GM18505 (cell line): ENCODE measurements around the gene LOXL1.
"Not testable (repeated sequence)": the region's sequence is repeated elsewhere in the genome, so short reads cannot be mapped to it uniquely, and the experiment has no call there.

Source experiments
- ATAC-seq: cut with Tn5 transposase; IDR thresholded peaks from one replicate; pipeline ENCODE4 v1.9.1; 2021; ENCODE audit not compliant: unreplicated experiment
- POLR2A ChIP-seq: IDR thresholded peaks from 4 replicates; pipeline ENCODE4 v1.6.1; 2011; ENCODE audit warnings: borderline replicate concordance; ENCODE audit not compliant: insufficient read depth, insufficient read length; ENCODE audit errors: extremely low read depth

Gene LOXL1

DNA sequence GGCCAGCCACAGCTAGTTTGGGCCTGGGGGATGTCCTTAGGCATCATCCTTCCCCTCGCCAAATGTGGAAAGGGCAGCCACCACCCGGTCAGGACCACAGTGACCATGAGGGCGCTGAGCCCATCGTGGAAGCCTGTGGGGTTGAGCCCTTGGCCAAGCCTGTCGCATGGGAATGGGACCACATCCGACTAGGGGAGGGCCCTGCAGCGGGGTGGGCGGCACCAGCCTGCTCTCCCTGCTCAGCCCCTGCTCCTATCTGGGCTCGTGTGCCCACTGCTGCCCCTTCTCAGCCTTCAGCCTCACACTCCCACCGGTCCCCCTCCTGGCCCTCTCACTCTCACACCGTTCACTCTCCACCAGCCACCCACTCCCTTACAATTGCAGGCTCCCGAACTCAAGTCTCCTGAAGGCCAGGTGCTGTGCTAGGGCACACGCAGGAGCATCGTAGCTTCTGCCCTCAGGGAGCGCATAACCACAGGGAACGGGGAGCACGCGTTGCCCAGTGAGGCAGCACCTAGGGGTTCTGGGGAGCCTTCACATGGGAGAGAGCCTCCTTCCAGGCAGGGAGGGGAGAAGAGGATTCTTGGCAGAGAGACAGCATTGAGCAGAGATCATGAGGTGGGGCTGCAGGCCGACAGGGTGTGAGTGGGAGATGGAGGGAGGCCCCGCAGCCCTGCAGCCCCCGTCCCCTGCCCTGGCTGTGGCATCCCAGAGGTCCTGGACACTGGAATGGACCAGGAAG, 26.1 kb downstream of the LOXL1 start:
- no peak for TF ChIP-seq POLR2A
- ATAC-seq: no peak

DNA sequence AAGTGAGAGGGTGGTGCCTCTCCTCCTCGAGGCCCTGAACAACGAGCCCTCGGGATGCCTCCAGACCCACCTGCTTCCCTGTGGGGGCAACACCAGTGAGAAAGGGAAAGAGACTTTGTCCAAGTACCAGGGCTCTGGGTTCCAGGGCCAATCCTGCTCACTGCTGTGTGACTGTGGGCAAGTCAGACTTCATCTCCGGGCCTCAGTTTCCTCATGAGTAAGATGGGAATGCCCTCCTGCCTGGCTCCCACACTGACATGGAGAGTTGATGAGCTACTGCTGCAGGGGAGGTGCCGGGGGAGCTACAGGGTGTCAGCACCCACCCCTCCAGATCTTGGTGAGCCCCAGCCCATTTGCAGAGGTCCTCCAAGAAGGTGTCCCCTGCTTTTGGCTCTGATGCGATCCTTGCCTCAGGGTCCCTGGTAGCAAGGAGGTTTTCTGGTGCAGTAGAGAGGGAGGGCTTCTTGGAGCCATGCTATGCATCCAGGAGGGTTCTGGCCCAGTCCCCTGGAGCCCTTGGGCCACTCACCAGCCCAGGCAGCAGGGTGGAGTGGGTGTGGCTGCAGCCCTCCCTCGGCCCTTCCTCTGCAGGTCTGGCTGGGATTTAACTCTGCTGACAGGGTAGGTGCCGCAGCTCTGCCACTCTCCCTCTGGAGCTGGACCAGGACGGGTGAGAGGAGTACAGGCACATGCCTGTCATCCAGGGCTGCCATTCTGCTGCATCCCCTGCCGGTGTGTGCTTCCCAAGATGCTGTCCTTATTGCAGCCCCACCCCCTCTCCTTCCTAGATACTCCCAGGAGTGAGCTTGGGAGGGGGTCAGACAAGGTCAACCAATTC, 26.9 kb downstream of the LOXL1 start:
- no peak for TF ChIP-seq POLR2A
- no peak for ATAC-seq

DNA sequence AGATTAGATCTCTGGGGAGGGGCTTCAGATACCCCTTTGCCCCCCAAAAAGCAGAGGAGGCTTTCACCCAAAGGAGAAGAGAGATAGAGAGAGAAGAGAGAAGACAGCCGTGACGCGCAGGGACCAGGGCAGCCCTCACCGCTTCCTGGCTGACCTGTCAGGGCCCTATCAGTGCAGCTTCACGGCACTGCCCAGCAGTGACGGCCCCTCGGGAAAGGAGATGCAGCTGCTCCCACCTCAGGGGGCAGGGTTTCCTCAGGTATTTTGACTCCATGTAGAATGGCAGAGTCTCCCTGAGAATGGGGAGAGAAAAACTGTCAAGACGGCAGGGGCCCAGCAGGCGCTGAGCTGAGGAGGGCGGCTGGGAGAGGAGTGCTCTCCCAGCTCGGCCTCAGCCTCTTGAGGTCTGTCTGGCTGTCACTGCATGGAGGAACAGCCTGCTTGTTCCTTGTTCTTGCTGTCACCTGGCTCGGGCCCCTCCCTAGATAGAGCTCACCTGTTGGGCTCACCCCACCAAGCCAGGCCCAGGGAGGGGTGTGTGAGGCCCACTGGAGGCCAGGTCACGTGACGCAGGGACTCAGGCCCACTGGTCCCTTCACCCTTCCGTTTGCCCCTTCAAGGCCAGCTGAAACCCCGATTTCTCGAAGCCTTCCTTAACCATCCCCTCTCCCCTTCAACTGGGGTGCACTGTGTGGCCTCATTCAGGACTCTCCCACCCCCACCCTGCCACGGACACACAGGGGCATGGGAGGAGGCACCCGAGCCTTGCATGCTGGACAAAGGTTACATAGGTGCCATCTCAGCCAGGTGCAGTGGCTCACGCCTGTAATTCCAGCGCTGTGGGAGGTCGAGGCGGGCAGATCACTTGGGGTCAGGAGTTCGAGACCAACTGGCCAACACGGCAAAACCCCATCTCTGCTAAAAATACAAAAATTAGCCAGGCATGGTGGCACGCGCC, 28.2 kb downstream of the LOXL1 start:
- no peak for ATAC-seq
- TF ChIP-seq POLR2A: no peak

DNA sequence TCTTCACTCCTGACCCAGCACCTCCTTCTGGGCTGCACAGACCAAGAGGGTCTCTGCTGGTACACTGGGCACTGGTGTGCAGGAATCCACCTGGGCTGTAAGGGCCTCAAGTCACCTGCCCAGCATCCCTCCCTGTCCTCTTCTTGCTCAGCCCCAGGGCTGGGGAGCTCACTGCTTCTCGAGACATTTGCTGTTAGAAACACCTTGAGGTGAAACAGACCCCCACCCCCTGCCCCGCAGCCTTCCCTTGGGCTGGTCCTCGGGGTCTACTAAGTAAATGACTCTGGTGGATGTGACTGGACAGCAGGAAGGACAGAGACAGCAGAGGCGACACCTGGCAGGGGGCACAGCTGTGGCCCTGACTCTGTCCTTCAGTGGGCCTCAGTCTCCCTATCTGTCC, 29.1 kb downstream of the LOXL1 start:
- TF ChIP-seq POLR2A: no peak
- ATAC-seq: no peak

DNA sequence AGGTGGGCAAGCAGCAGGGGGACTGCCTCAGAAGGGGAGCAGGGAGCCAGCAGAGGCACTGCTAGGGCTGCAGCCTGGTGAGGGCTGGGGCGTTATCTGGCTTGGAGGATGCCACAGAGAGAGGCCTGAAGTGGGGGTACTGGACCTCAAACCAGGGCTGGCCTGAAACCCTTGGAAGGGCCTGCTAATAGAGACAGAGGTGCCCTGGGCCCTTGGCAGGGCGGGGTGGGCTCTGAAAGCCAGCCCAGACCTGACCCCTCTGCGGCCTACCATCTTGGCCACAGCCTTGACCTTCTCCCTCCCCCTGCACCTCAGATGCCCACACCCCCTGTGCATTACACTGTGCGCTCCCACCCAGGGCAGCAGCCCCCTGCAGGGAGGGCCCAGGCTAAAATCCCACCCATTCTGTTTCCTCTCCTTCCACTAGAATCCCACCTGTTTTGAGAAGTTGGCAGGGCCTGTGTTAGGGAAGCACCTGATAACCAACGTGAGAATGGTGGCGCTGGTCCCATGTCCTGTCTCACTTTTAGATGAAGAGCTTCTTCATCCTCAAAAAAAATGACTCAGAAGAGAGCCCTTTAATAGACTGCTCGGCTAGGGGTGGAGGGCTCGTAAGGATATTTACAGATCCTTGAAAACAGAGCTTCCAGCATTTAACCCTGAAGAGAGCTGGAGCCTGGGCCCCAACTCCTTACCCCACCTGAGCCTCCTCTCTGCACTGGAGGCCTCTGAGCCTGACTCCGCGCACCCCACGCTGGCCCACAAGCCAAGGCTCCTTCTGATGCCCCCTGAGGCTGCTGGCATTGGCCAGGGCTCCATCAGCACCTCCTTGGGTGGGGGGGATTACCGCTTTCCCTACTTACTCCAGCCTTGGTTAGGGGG, 29.8 kb downstream of the LOXL1 start:
- no peak for ATAC-seq
- no peak for TF ChIP-seq POLR2A

DNA sequence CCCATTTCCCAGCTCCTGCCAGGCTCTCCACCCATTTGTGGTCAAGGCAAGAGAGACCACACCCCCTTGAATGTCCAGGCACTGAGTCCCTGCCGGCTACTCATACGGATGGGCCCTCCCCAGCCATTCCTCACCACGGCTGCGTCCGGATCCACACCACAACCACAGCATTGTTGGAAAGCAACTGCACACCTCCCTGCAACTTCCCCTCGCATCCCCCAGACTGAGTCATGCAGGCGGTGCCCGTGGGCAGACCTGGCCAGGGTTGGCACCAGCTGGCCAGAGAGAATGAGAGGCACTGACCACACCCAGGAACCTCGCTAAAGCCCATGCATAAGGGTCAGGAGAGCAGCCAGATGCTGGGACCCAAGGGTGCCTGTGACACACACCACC, 30.5 kb downstream of the LOXL1 start:
- no peak for ATAC-seq

DNA sequence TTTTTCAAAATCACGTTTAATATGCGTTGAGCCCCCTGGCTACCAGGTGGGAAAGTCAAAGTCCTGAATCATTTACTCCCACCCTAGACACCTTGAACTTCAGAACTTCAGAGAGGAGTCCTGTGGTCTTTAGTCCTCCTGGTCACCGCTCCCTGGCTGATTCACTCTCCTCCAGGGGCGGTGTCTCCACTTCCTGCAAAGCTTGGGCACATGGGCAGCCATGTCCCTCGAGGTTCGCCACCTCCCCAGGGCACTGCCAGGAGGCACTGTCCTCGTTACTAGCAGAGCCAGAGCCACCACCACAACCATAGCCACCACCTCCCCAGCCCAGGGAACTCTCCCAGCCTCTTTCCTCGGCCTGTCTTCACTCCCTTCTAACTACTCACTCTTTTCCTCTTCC, 31.0 kb downstream of the LOXL1 start:
- no peak for TF ChIP-seq POLR2A
- no peak for ATAC-seq

More for the DNA sequence above, 30.5 kb downstream of the LOXL1 start:
- no peak for TF ChIP-seq POLR2A

DNA sequence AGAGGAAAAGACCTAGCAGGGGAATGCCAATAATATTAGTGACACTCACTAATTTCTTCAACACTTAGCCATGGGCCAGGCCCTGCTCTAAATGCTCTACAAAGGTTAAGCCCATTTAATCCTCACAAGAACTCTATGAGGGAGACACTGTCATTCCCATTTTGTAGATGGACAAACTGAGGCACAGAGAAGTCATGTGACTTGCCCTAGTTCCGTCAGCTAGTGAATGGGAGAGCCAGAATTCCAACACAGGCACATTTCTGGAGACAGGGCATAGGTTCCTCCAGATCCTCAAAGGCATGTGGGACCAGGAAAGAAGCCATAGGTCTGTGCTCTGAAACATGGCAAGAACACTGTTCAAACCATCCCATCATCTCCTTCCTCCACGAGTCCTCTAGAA, 31.5 kb downstream of the LOXL1 start:
- no peak for TF ChIP-seq POLR2A
- ATAC-seq: no peak

DNA sequence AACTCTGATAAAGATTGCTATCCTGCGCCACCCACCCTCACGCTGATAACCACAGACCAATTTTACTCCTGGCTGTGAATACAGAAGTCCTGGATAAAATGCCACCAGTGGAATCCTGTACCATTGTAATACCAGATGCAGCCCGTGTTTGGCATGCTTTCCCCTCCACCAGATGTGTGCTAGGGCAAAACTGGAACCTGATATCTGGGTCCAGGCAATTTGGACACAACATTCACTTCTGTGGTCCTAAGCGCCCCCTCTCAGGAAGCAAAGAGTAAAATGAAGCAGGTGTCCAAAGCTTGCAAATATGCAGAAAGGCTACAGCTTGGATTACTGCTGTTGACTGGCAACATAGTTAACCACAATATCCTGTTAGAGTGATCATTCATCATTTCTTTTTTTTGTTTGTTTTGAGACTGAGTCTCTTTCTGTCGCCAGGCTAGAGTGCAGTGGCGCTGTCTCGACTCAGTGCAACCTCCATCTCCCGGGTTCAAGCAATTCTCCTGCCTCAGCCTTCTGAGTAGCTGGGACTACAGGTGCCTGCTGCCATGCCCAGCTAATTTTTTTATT, 32.8 kb downstream of the LOXL1 start:
- no peak for ATAC-seq
- no peak for TF ChIP-seq POLR2A

DNA sequence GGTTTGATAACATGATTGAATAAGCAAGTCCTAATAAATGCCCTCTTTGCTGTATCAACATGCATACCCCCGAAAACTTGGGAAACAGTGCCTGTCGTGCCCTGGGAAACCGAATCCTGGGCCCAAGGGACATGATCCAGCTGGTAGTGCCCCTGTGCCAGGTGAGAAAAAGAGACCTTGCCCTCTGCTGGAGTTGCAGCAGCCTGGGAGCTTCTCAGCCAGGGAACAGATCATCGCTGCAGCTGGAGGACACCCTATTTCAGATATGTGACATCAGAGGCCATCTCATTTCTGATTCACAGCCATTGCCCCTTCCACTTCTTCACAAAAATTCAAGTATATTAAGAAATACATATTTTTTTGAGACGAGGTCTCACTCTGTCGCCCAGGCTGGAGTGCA, 33.5 kb downstream of the LOXL1 start:
- no peak for ATAC-seq
- no peak for TF ChIP-seq POLR2A

DNA sequence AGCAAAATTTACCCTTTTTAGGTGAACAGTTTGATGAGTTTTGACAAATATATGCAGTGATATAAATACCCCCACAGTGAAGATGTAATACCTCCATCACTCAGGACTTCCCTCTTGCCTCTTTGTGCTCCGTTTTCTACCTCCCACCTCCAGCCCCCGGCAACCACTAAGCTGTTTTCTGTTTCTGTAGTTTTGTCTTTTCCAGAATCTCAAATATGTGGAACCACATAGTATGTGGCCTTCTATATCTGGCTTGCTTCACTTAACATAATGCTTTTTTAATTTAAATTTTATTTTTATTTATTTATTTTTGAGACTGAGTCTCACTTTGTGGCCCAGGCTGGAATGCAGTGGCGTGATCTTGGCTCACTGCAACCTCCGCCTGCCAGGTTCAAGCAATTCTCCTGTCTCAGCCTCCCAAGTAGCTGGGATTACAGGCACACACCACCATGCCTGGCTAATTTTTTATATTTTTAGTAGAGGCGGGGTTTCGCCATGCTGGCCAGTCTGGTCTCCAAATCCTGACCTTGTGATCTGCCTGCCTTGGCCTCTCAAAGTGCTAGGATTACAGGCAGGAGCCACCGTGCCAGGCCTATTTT, 34.3 kb downstream of the LOXL1 start:
- not testable (repeated sequence) for ATAC-seq

DNA sequence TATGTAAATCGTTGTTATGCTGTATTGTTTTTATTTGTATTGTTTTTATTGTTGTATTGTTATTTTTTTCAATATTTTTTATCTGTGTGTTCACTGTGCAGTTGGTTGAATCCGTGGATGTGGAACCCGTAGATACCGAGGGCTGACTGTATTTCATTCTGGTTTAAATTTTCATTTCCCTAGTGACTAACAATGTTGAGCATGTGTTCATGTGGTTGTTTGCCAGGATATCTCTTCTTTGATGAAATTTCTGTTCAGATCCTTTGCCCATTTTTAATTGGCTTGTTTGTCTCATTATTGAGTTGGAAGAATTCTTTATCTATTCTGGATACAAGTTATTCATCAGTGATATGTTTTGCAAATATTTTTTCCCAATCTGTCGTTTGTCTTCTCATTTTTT, 36.2 kb downstream of the LOXL1 start:
- no peak for ATAC-seq
- TF ChIP-seq POLR2A: no peak
